ENCODE measurements around the gene LUM. TPM values are rescaled to one million over a fixed set of nuclear protein-coding genes. Genes with fewer than 3 reads are reported as not detected.

Gene LUM
- total RNA-seq, 2 experiments from 2014 or later: not detected

GRCh38 chr12:91106283-91106682 is 5.0 kb downstream of the LUM start:
- no peak for DNase-seq
- no peak overlapping the region for H3K4me3 Mint-ChIP-seq
- intact Hi-C loops (cut with micrococcal nuclease): no loop called here
- H3K36me3 Mint-ChIP-seq (ENCODE audit: low read depth): no peaks in the 10 kb centered on the region
- H3K9me3 Mint-ChIP-seq: no peaks in the 10 kb centered on the region
- peaks cover 11% of the 10 kb centered on the region for H3K27me3 Mint-ChIP-seq (ENCODE audit: low read depth)
- H3K4me1 Mint-ChIP-seq (ENCODE audit: low read depth): no peaks in the 10 kb centered on the region
- CTCF ChIA-PET: interaction anchor here (0.6 kb wide), 1 partner anchor 17 kb away, joined by 3 read pairs; no protein-coding TSS in a partner anchor
- H3K27ac Mint-ChIP-seq: no peak overlapping the region

GRCh38 chr12:91105807-91106206 is 5.5 kb downstream of the LUM start:
- H3K4me3 Mint-ChIP-seq: no peak overlapping the region
- no peaks in the 10 kb centered on the region for H3K36me3 Mint-ChIP-seq (ENCODE audit: low read depth)
- intact Hi-C loops (cut with micrococcal nuclease): no loop called here
- DNase-seq: no peak
- CTCF ChIA-PET: interaction anchor here (0.6 kb wide), 1 partner anchor 18 kb away, joined by 3 read pairs; no protein-coding TSS in a partner anchor
- H3K27me3 Mint-ChIP-seq (ENCODE audit: low read depth): peaks cover 11% of the 10 kb centered on the region
- no peak overlapping the region for H3K27ac Mint-ChIP-seq
- no peaks in the 10 kb centered on the region for H3K9me3 Mint-ChIP-seq
- H3K4me1 Mint-ChIP-seq (ENCODE audit: low read depth): no peaks in the 10 kb centered on the region

GRCh38 chr12:91104812-91105466 is 6.4 kb downstream of the LUM start:
- intact Hi-C loops (cut with micrococcal nuclease): no loop called here
- H3K4me3 Mint-ChIP-seq: no peak overlapping the region
- H3K27ac Mint-ChIP-seq: no peak overlapping the region
- no peaks in the 10 kb centered on the region for H3K4me1 Mint-ChIP-seq (ENCODE audit: low read depth)
- H3K9me3 Mint-ChIP-seq: no peaks in the 10 kb centered on the region
- no peaks in the 10 kb centered on the region for H3K36me3 Mint-ChIP-seq (ENCODE audit: low read depth)
- H3K27me3 Mint-ChIP-seq (ENCODE audit: low read depth): peaks cover 11% of the 10 kb centered on the region
- CTCF ChIA-PET: no interaction called here
- DNase-seq: no peak

- no peak for DNase-seq
- Mint-ChIP-seq H3K4me3 (no peak overlapping the region), H3K27ac (no peak overlapping the region), H3K9me3 (no peaks in the 10 kb centered on the region), H3K27me3 (ENCODE audit: low read depth) (peaks cover 8% of the 10 kb centered on the region), H3K4me1 (ENCODE audit: low read depth) (no peaks in the 10 kb centered on the region), H3K36me3 (ENCODE audit: low read depth) (no peaks in the 10 kb centered on the region)
- CTCF ChIA-PET: interaction anchor here (0.6 kb wide), 1 partner anchor 14 kb away, joined by 3 read pairs; no protein-coding TSS in a partner anchor
- intact Hi-C loops (cut with micrococcal nuclease): no loop called here
Measured at GRCh38 chr12:91103624-91104023, 7.7 kb downstream of the LUM start.

- Mint-ChIP-seq H3K27me3 (ENCODE audit: low read depth) (peaks cover 8% of the 10 kb centered on the region), H3K4me1 (ENCODE audit: low read depth) (no peaks in the 10 kb centered on the region), H3K27ac (no peak overlapping the region)
Measured at GRCh38 chr12:91103101-91103500, 8.2 kb downstream of the LUM start.

GRCh38 chr12:91100906-91101305 is 10.4 kb downstream of the LUM start:
- H3K4me3 Mint-ChIP-seq: no peak overlapping the region
- no peaks in the 10 kb centered on the region for H3K4me1 Mint-ChIP-seq (ENCODE audit: low read depth)
- intact Hi-C loops (cut with micrococcal nuclease): no loop called here
- H3K27me3 Mint-ChIP-seq (ENCODE audit: low read depth): peaks cover 5% of the 10 kb centered on the region
- DNase-seq: no peak
- H3K27ac Mint-ChIP-seq: no peak overlapping the region
- CTCF ChIA-PET: no interaction called here
- H3K9me3 Mint-ChIP-seq: no peaks in the 10 kb centered on the region
- no peaks in the 10 kb centered on the region for H3K36me3 Mint-ChIP-seq (ENCODE audit: low read depth)

More at GRCh38 chr12:91103101-91103500, 8.2 kb downstream of the LUM start:
- CTCF ChIA-PET: no interaction called here
- H3K36me3 Mint-ChIP-seq (ENCODE audit: low read depth): no peaks in the 10 kb centered on the region
- H3K4me3 Mint-ChIP-seq: no peak overlapping the region
- intact Hi-C loops (cut with micrococcal nuclease): no loop called here
- H3K9me3 Mint-ChIP-seq: no peaks in the 10 kb centered on the region
- no peak for DNase-seq

GRCh38 chr12:91099836-91100235 is 11.5 kb downstream of the LUM start:
- Mint-ChIP-seq H3K27me3 (ENCODE audit: low read depth) (peaks cover 5% of the 10 kb centered on the region), H3K27ac (no peak overlapping the region), H3K9me3 (no peaks in the 10 kb centered on the region), H3K4me1 (ENCODE audit: low read depth) (no peaks in the 10 kb centered on the region), H3K4me3 (no peak overlapping the region), H3K36me3 (ENCODE audit: low read depth) (no peaks in the 10 kb centered on the region)
- CTCF ChIA-PET: no interaction called here
- DNase-seq: no peak
- intact Hi-C loops (cut with micrococcal nuclease): no loop called here

GRCh38 chr12:91099341-91099740 is 12.0 kb downstream of the LUM start:
- Mint-ChIP-seq H3K27ac (no peak overlapping the region), H3K4me1 (ENCODE audit: low read depth) (no peaks in the 10 kb centered on the region), H3K9me3 (no peaks in the 10 kb centered on the region), H3K27me3 (ENCODE audit: low read depth) (peaks cover 9% of the 10 kb centered on the region), H3K4me3 (no peak overlapping the region), H3K36me3 (ENCODE audit: low read depth) (no peaks in the 10 kb centered on the region)
- no peak for DNase-seq
- intact Hi-C loops (cut with micrococcal nuclease): no loop called here
- CTCF ChIA-PET: interaction anchor here (1.2 kb wide), 1 partner anchor 9 kb away, joined by 3 read pairs; no protein-coding TSS in a partner anchor

GRCh38 chr12:91098941-91099340 is 12.4 kb downstream of the LUM start:
- Mint-ChIP-seq H3K27ac (no peak overlapping the region), H3K4me3 (no peak overlapping the region), H3K36me3 (ENCODE audit: low read depth) (no peaks in the 10 kb centered on the region), H3K4me1 (ENCODE audit: low read depth) (no peaks in the 10 kb centered on the region), H3K27me3 (ENCODE audit: low read depth) (peaks cover 12% of the 10 kb centered on the region), H3K9me3 (no peaks in the 10 kb centered on the region)
- DNase-seq: no peak
- CTCF ChIA-PET: interaction anchor here (1.2 kb wide), 1 partner anchor 10 kb away, joined by 3 read pairs; no protein-coding TSS in a partner anchor
- intact Hi-C loops (cut with micrococcal nuclease): no loop called here

GRCh38 chr12:91098461-91098860 is 12.8 kb downstream of the LUM start:
- intact Hi-C loops (cut with micrococcal nuclease): no loop called here
- CTCF ChIA-PET: interaction anchor here (1.2 kb wide), 1 partner anchor 10 kb away, joined by 3 read pairs; no protein-coding TSS in a partner anchor
- no peak overlapping the region for H3K4me3 Mint-ChIP-seq
- peaks cover 15% of the 10 kb centered on the region for H3K27me3 Mint-ChIP-seq (ENCODE audit: low read depth)
- H3K27ac Mint-ChIP-seq: no peak overlapping the region
- H3K4me1 Mint-ChIP-seq (ENCODE audit: low read depth): no peaks in the 10 kb centered on the region
- no peaks in the 10 kb centered on the region for H3K9me3 Mint-ChIP-seq
- DNase-seq: no peak
- H3K36me3 Mint-ChIP-seq (ENCODE audit: low read depth): no peaks in the 10 kb centered on the region

- Mint-ChIP-seq H3K4me3 (no peak overlapping the region), H3K27me3 (ENCODE audit: low read depth) (peaks cover 24% of the 10 kb centered on the region), H3K36me3 (ENCODE audit: low read depth) (no peaks in the 10 kb centered on the region), H3K4me1 (ENCODE audit: low read depth) (no peaks in the 10 kb centered on the region), H3K9me3 (peaks cover 9% of the 10 kb centered on the region), H3K27ac (no peak overlapping the region)
- CTCF ChIA-PET: no interaction called here
- no peak for DNase-seq
- intact Hi-C loops (cut with micrococcal nuclease): no loop called here
Measured at GRCh38 chr12:91094957-91095356, 16.3 kb downstream of the LUM start.

GRCh38 chr12:91094032-91094662 is 17.1 kb downstream of the LUM start:
- H3K27me3 Mint-ChIP-seq (ENCODE audit: low read depth): peaks cover 24% of the 10 kb centered on the region
- no peak overlapping the region for H3K27ac Mint-ChIP-seq
- DNase-seq: no peak
- intact Hi-C loops (cut with micrococcal nuclease): no loop called here
- peaks cover 17% of the 10 kb centered on the region for H3K9me3 Mint-ChIP-seq
- no peaks in the 10 kb centered on the region for H3K36me3 Mint-ChIP-seq (ENCODE audit: low read depth)
- H3K4me3 Mint-ChIP-seq: no peak overlapping the region
- H3K4me1 Mint-ChIP-seq (ENCODE audit: low read depth): no peaks in the 10 kb centered on the region
- CTCF ChIA-PET: no interaction called here

- peaks cover 23% of the 10 kb centered on the region for H3K9me3 Mint-ChIP-seq
- intact Hi-C loops (cut with micrococcal nuclease): no loop called here
- H3K4me1 Mint-ChIP-seq (ENCODE audit: low read depth): no peaks in the 10 kb centered on the region
- no peaks in the 10 kb centered on the region for H3K36me3 Mint-ChIP-seq (ENCODE audit: low read depth)
- H3K27me3 Mint-ChIP-seq (ENCODE audit: low read depth): peaks cover 24% of the 10 kb centered on the region
- no peak overlapping the region for H3K4me3 Mint-ChIP-seq
- DNase-seq: no peak
- no peak overlapping the region for H3K27ac Mint-ChIP-seq
- CTCF ChIA-PET: interaction anchor here (0.7 kb wide), 1 partner anchor 1248 kb away, joined by 3 read pairs; no protein-coding TSS in a partner anchor
Measured at GRCh38 chr12:91093341-91093740, 18.0 kb downstream of the LUM start.
